H1 (cell line): ENCODE data around the gene ZNF586. TPM values are rescaled to one million over a fixed set of nuclear protein-coding genes. Genes with fewer than 3 reads are reported as not detected.

ENCODE experiments used
- CTCF ChIA-PET: fragments of 300-600 bp; sonication (Branson Sonifier 250); formaldehyde crosslinking; loops from one replicate; lab custom pipeline; 2021; ENCODE audit not compliant: partially characterized antibody; lab: Charles Lee
- POLR2A ChIA-PET: fragments of 300-600 bp; sonication (Branson Sonifier 250); formaldehyde crosslinking; loops from one replicate; lab custom pipeline; 2021; ENCODE audit warnings: inconsistent platforms; ENCODE audit not compliant: partially characterized antibody; lab: Charles Lee
- DNase-seq, 2 experiments: peaks; one replicate each; pipeline versions ENCODE4 v3.0.0 to v3.0.0-alpha.2; 2010 to 2022; ENCODE audit warnings: low spot score in 2 of 2, low read depth in 1 of 2, mixed read lengths in 1 of 2
- FAIRE-seq: peaks from 2 replicates; lab custom pipeline; 2011; peaks lifted over from hg19 to GRCh38; lab: Jason Lieb, UNC
- H2AFZ ChIP-seq: 2 replicates; pipeline ENCODE4 v1.8.1; 2012; ENCODE audit warnings: low read length, inconsistent platforms
- H2AK5ac ChIP-seq: 2 replicates; pipeline ENCODE4 v1.6.1; 2013; ENCODE audit warnings: low read depth, low read length
- H2BK120ac ChIP-seq: replicated peaks from 2 replicates; pipeline ENCODE3; 2013; ENCODE audit warnings: low read depth, low read length, inconsistent platforms
- H2BK12ac ChIP-seq: 2 replicates; pipeline ENCODE4 v1.6.1; 2013; ENCODE audit warnings: low read depth, low read length
- H2BK15ac ChIP-seq: 2 replicates; pipeline ENCODE4 v1.6.1; 2013; ENCODE audit warnings: low read length
- H2BK20ac ChIP-seq: 2 replicates; pipeline ENCODE4 v1.6.1; 2013; ENCODE audit warnings: low read length
- H2BK5ac ChIP-seq: 2 replicates; pipeline ENCODE4 v1.6.1; 2013; ENCODE audit warnings: low read depth, low read length
- H3K14ac ChIP-seq: 2 replicates; pipeline ENCODE4 v1.6.1; 2013; ENCODE audit warnings: inconsistent platforms; ENCODE audit not compliant: insufficient read length
- H3K18ac ChIP-seq: 2 replicates; pipeline ENCODE4 v1.6.1; 2013; ENCODE audit warnings: low read length; ENCODE audit errors: extremely low read depth
- H3K23ac ChIP-seq: 2 replicates; pipeline ENCODE4 v1.6.1; 2013; ENCODE audit warnings: inconsistent platforms; ENCODE audit not compliant: insufficient read length
- H3K23me2 ChIP-seq: 2 replicates; pipeline ENCODE4 v1.6.1; 2013; ENCODE audit warnings: low read depth, low read length
- H3K27ac ChIP-seq: 2 replicates; pipeline ENCODE4 v1.6.1; 2011; ENCODE audit warnings: low read depth, low read length, inconsistent platforms
- H3K27me3 ChIP-seq, 4 experiments: replicated peaks in 1 of 4; 1 replicate in 1 of 4; 2 replicates in 3 of 4; pipeline versions ENCODE4 v1.6.1 to v1.8.1; 2011 to 2013; ENCODE audit warnings: low read length in 3 of 4, mild to moderate bottlenecking in 3 of 4, inconsistent platforms in 2 of 4, mixed read lengths in 2 of 4, moderate library complexity in 1 of 4; ENCODE audit not compliant: control insufficient read depth in 3 of 4, insufficient read depth in 3 of 4; ENCODE audit errors: extremely low read depth in 1 of 4
- H3K36me3 ChIP-seq, 4 experiments: 2 replicates each; pipeline versions ENCODE4 v1.6.1 to v1.8.1; 2011 to 2013; ENCODE audit warnings: mild to moderate bottlenecking in 4 of 4, low read length in 3 of 4, moderate library complexity in 2 of 4, control low read depth in 1 of 4, inconsistent platforms in 1 of 4; ENCODE audit not compliant: insufficient read depth in 4 of 4, control insufficient read depth in 2 of 4
- H3K4ac ChIP-seq: replicated peaks from 2 replicates; pipeline ENCODE3; 2013; ENCODE audit warnings: low read length, low read depth, mixed read lengths, inconsistent platforms; ENCODE audit not compliant: insufficient read length
- H3K4me1 ChIP-seq, 4 experiments: replicated peaks in 1 of 4; 1 replicate in 1 of 4; 2 replicates in 3 of 4; pipeline versions ENCODE4 v1.6.1 to v1.8.1; 2011 to 2013; ENCODE audit warnings: low read length in 3 of 4, inconsistent platforms in 2 of 4, mixed read lengths in 1 of 4; ENCODE audit not compliant: insufficient read depth in 4 of 4, control insufficient read depth in 3 of 4
- H3K4me2 ChIP-seq, 2 experiments: 2 replicates each; pipeline versions ENCODE4 v1.6.1 to v1.8.1; 2011 to 2013; ENCODE audit warnings: low read depth in 2 of 2, low read length in 2 of 2, control low read depth in 1 of 2, inconsistent platforms in 1 of 2, mild to moderate bottlenecking in 1 of 2; ENCODE audit not compliant: insufficient read depth in 1 of 2
- H3K4me3 ChIP-seq, 4 experiments: fragments of 200-600, 300-600 bp in 1 of 4; sonication (generic), shearing (Covaris generic), sonication (Bioruptor Twin) in 1 of 4; 2 replicates each; pipeline versions ENCODE4 v1.5.1 to v1.8.1; 2011 to 2016; ENCODE audit warnings: low read length in 4 of 4, low read depth in 3 of 4, control low read depth in 2 of 4, inconsistent platforms in 2 of 4, mild to moderate bottlenecking in 2 of 4, mixed read lengths in 1 of 4, moderate library complexity in 1 of 4; ENCODE audit not compliant: insufficient read depth in 2 of 4; ENCODE audit errors: extremely low read depth in 1 of 4
- H3K56ac ChIP-seq: replicated peaks from 2 replicates; pipeline ENCODE3; 2013; ENCODE audit warnings: low read depth, mild to moderate bottlenecking, mixed read lengths, low read length, inconsistent platforms; ENCODE audit not compliant: insufficient read length
- H3K79me1 ChIP-seq: 2 replicates; pipeline ENCODE4 v1.6.1; 2013; ENCODE audit warnings: low read depth, low read length, control low read depth
- H3K79me2 ChIP-seq, 2 experiments: 2 replicates each; pipeline versions ENCODE4 v1.6.1 to v1.8.1; 2012 to 2013; ENCODE audit warnings: low read length in 2 of 2, mild to moderate bottlenecking in 2 of 2, inconsistent platforms in 1 of 2; ENCODE audit not compliant: insufficient read depth in 2 of 2, control insufficient read depth in 1 of 2
- H3K9ac ChIP-seq, 4 experiments: replicated peaks in 1 of 4; 1 replicate in 1 of 4; 2 replicates in 3 of 4; pipeline versions ENCODE4 v1.6.1 to v1.8.1; 2011 to 2013; ENCODE audit warnings: low read depth in 3 of 4, low read length in 3 of 4, control low read depth in 2 of 4, mild to moderate bottlenecking in 2 of 4, moderate library complexity in 2 of 4, inconsistent platforms in 1 of 4; ENCODE audit errors: extremely low read depth in 1 of 4
- H3K9me3 ChIP-seq, 2 experiments: 2 replicates each; pipeline versions ENCODE4 v1.6.1 to v1.8.1; 2012 to 2013; ENCODE audit warnings: mild to moderate bottlenecking in 2 of 2, moderate library complexity in 2 of 2, control low read depth in 1 of 2, inconsistent platforms in 1 of 2, low read depth in 1 of 2, low read length in 1 of 2, mixed read lengths in 1 of 2; ENCODE audit not compliant: insufficient read depth in 2 of 2
- H4K20me1 ChIP-seq, 2 experiments: replicated peaks in 1 of 2; 2 replicates each; pipeline versions ENCODE3 to v1.8.1; 2011 to 2013; ENCODE audit warnings: inconsistent platforms in 2 of 2, low read length in 2 of 2, mild to moderate bottlenecking in 1 of 2; ENCODE audit not compliant: insufficient read depth in 2 of 2, control insufficient read depth in 1 of 2
- H4K5ac ChIP-seq: 2 replicates; pipeline ENCODE4 v1.6.1; 2013; ENCODE audit warnings: low read length, low read depth, mixed read lengths, inconsistent platforms; ENCODE audit not compliant: insufficient read length
- H4K8ac ChIP-seq: 2 replicates; pipeline ENCODE4 v1.8.0; 2013; ENCODE audit warnings: mild to moderate bottlenecking, moderate library complexity, low read length, inconsistent platforms; ENCODE audit not compliant: insufficient read depth; ENCODE audit errors: extremely low read depth
- H4K91ac ChIP-seq: replicated peaks from 2 replicates; pipeline ENCODE3; 2013; ENCODE audit warnings: low read length, mixed read lengths, inconsistent platforms; ENCODE audit not compliant: insufficient read length
- CBX5 ChIP-seq: fragments of 300-800, 300-1000 bp; sonication (generic); IDR thresholded peaks from 2 replicates; pipeline ENCODE4 v1.7.1; 2016; ENCODE audit warnings: antibody characterized with exemption, low read length, low read depth
- CHD1 ChIP-seq: IDR thresholded peaks from 2 replicates; pipeline ENCODE4 v1.6.1; 2012; ENCODE audit warnings: low read depth, low read length, improper control_type of control experiment
- GABPA ChIP-seq: IDR thresholded peaks from 2 replicates; pipeline ENCODE4 v1.6.1; 2011; ENCODE audit warnings: mild to moderate bottlenecking, low read length, moderate library complexity, borderline replicate concordance; ENCODE audit not compliant: insufficient read depth
- HDAC2 ChIP-seq, 2 experiments: fragments of 300-600 bp in 1 of 2; sonication (generic) in 1 of 2; IDR thresholded peaks; 2 replicates each; pipeline ENCODE4 v1.6.1; 2011 to 2012; ENCODE audit warnings: low read depth in 2 of 2, low read length in 2 of 2, mild to moderate bottlenecking in 2 of 2, moderate library complexity in 2 of 2, borderline replicate concordance in 1 of 2, inconsistent platforms in 1 of 2
- JUND ChIP-seq: IDR thresholded peaks from 2 replicates; pipeline ENCODE4 v1.6.1; 2011; ENCODE audit warnings: mild to moderate bottlenecking, improper control_type of control experiment, low read length
- KDM4A ChIP-seq: IDR thresholded peaks from one replicate; pipeline ENCODE4 v1.7.1; 2012; ENCODE audit warnings: low read depth, mild to moderate bottlenecking, moderate library complexity, low read length, inconsistent platforms; ENCODE audit not compliant: severe bottlenecking
- NANOG ChIP-seq: IDR thresholded peaks from 2 replicates; pipeline ENCODE4 v1.6.1; 2011; ENCODE audit warnings: low read length, low read depth, mild to moderate bottlenecking, inconsistent platforms; ENCODE audit not compliant: insufficient read depth, poor library complexity, severe bottlenecking
- SIN3A ChIP-seq, 2 experiments: IDR thresholded peaks in 1 of 2; conservative IDR thresholded peaks in 1 of 2; 2 replicates each; pipeline ENCODE4 v1.6.1; 2011 to 2012; ENCODE audit warnings: low read length in 2 of 2, improper control_type of control experiment in 1 of 2, low read depth in 1 of 2, mild to moderate bottlenecking in 1 of 2
- SUZ12 ChIP-seq: fragments of 200-600 bp; sonication (generic); IDR thresholded peaks from 2 replicates; pipeline ENCODE4 v1.6.1; 2012; ENCODE audit warnings: mild to moderate bottlenecking, inconsistent platforms, low read length, moderate library complexity, mixed read lengths
- TCF12 ChIP-seq: IDR thresholded peaks from 2 replicates; pipeline ENCODE4 v1.6.1; 2011; ENCODE audit warnings: low read depth, mild to moderate bottlenecking, low read length
- WGBS, 2 experiments: shearing (Covaris generic) in 1 of 2; methylation state at CpG; one replicate each; pipeline versions ENCODE4 v1.1.6 to v1.1.7; 2013 to 2015; ENCODE audit warnings: low lambda C conversion rate in 2 of 2, mixed read lengths in 2 of 2, inconsistent platforms in 1 of 2, low coverage in 1 of 2, missing lambda C conversion rate in 1 of 2; ENCODE audit not compliant: insufficient replicate concordance in 2 of 2, insufficient coverage in 1 of 2, insufficient read length in 1 of 2; ENCODE audit errors: extremely low coverage in 1 of 2, missing lambda C conversion rate in 1 of 2; 5-methylcytosine and 5-hydroxymethylcytosine counted together
- polyA plus RNA-seq, 7 experiments: library from polyadenylated mRNA; depleted of rRNA in 3 of 7; stranded (reverse) in 5 of 7; unstranded in 2 of 7; fragments of >200 nt in 5 of 7; fragments of 200-250 nt in 2 of 7; gene quantifications; 1 replicate in 5 of 7; 2 replicates in 1 of 7; 4 replicates in 1 of 7; pipeline versions ENCODE4 v1.2.1 to v1.2.3, GENCODE V29; 2011 to 2013; ENCODE audit warnings: missing spikeins in 2 of 7, mixed read lengths in 2 of 7
- total RNA-seq: library from RNA; stranded (reverse); fragmentation: NEBNext Ultra II Directional; extraction: Animal tissue kit (Norgen Biotek cat#: 25700); gene quantifications from 2 replicates; pipeline ENCODE4 v1.2.1, GENCODE V29; 2021

ZNF586 gene
- total and polyA plus RNA-seq, 2 of the 8 experiments (the other 6 are each of a cell fraction or from before 2014, with no cell fraction given): 8.1 to 15.5 TPM

GRCh38 chr19:57819475-57820148 is 50.1 kb downstream of the ZNF586 start:
- Histone ChIP-seq H3K4ac (peak overlapping the region; percentile 91), H3K23ac (no peak overlapping the region), H3K18ac (peak overlapping the region; percentile 72; the same call in 1 of the 2 replicates), H3K36me3 (peaks cover 0 to 11% (median 0%) of the 10 kb centered on the region in 4 experiments; a peak in 3 of 8 replicates), H4K5ac (no peak overlapping the region), H3K27ac (peak overlapping the region; percentile 80), H3K23me2 (peaks cover 3% of the 10 kb centered on the region), H2BK5ac (peak overlapping the region; percentile 87; the same call in 1 of the 2 replicates), H3K9ac (peak overlapping the region; percentile 83 to 95 (median 90)), H2BK120ac (peak overlapping the region; percentile 81), H3K79me2 (peaks cover 18 to 50% of the 10 kb centered on the region in 2 experiments), H3K56ac (peak overlapping the region; percentile 47), H2BK20ac (no peak overlapping the region), H2BK15ac (no peak overlapping the region), H2AK5ac (no peak overlapping the region), H3K14ac (no peak overlapping the region), H3K4me2 (peak overlapping the region; percentile 67 to 81), H4K8ac (peak overlapping the region; percentile 98), H3K9me3 (no peaks in the 10 kb centered on the region), H3K4me3 (peak overlapping the region; percentile 84 to 99 (median 96)), H3K27me3 (no peaks in the 10 kb centered on the region), H3K4me1 (peaks cover 3 to 7% (median 5%) of the 10 kb centered on the region in 4 experiments), H3K79me1 (peaks cover 4% of the 10 kb centered on the region; the same call in 1 of the 2 replicates), H4K20me1 (peaks cover 4 to 7% of the 10 kb centered on the region in 2 experiments), H2AFZ (peak overlapping the region; percentile 56; the same call in 1 of the 2 replicates), H4K91ac (peak overlapping the region; percentile 98), H2BK12ac (no peak overlapping the region)
- FAIRE-seq (peak; percentile 28), DNase-seq (peak; percentile 63 to 73)
- POLR2A ChIA-PET: interaction anchor here (0.6 to 5.6 kb wide), 27 partner anchors 11 to 384 kb away, joined by 3 to 52 read pairs (median 4); partner anchors contain the start of genes ZNF417, ZNF418, ZNF586 and ZNF587
- CTCF ChIA-PET: interaction anchor here (0.6 to 3.8 kb wide), 3 partner anchors 9 to 1052 kb away, joined by 3 to 15 read pairs (median 7); partner anchors contain the start of gene ZNF587B
- 1% methylated on average over 44 of the region's 44 CpGs; no CpG with 5 or more reads in 1 of the 2 experiments for WGBS, 2 experiments
- TF ChIP-seq GABPA: peak; percentile 91
- TF ChIP-seq SIN3A (conservative IDR thresholded peaks at IDR 0.05 in 1 of 2, IDR thresholded peaks at IDR 0.05 in 1 of 2; ENCODE audit: low read depth in 1 of 2, low read length in 2 of 2): peak; percentile 46 to 88; a peak in 3 of 4 replicates
- 0 out of 2 replicates have a peak, but pooled peaks have one; percentile 15 for TF ChIP-seq JUND
- no peak for TF ChIP-seq NANOG
- no peak for TF ChIP-seq CHD1
- no peak for TF ChIP-seq SUZ12
- TF ChIP-seq HDAC2 (IDR thresholded peaks at IDR 0.05; ENCODE audit: borderline replicate concordance in 1 of 2, low read depth in 2 of 2, low read length in 2 of 2): peak in 1 of 2 experiments; percentile 26; a peak in 1 of 4 replicates
- peak; percentile 31 for TF ChIP-seq KDM4A
- TF ChIP-seq CBX5: no peak
- no peak for TF ChIP-seq TCF12
